NB4 (cell line): ENCODE measurements around the gene KRTAP5-2.
"Not testable (repeated sequence)": the region's sequence is repeated elsewhere in the genome, so short reads cannot be mapped to it uniquely, and the experiment has no call there.

ENCODE experiments used
- DNase-seq: peaks from one replicate; pipeline ENCODE4 v3.0.0; 2010; ENCODE audit warnings: low read depth
- H3K4me3 ChIP-seq: one replicate; pipeline ENCODE4 v1.5.1; 2011; ENCODE audit warnings: mild to moderate bottlenecking, low read depth, low read length, moderate library complexity
- MYC ChIP-seq: IDR thresholded peaks from 2 replicates; pipeline ENCODE4 v1.6.1; 2011; ENCODE audit warnings: low read depth, low read length
- POLR2A ChIP-seq: IDR thresholded peaks from 2 replicates; pipeline ENCODE4 v1.6.1; 2011; ENCODE audit warnings: mild to moderate bottlenecking; ENCODE audit not compliant: insufficient read length; ENCODE audit errors: extremely low read depth
- TF ChIP-seq, protein P1 (sequence below): IDR thresholded peaks from 2 replicates; pipeline ENCODE4 v1.6.1; 2011; ENCODE audit warnings: low read depth, low read length
- TF ChIP-seq, protein P2 (sequence below): IDR thresholded peaks from one replicate; pipeline ENCODE4 v1.5.1; 2012; ENCODE audit warnings: low read depth, low read length

The KRTAP5-2 gene

DNA sequence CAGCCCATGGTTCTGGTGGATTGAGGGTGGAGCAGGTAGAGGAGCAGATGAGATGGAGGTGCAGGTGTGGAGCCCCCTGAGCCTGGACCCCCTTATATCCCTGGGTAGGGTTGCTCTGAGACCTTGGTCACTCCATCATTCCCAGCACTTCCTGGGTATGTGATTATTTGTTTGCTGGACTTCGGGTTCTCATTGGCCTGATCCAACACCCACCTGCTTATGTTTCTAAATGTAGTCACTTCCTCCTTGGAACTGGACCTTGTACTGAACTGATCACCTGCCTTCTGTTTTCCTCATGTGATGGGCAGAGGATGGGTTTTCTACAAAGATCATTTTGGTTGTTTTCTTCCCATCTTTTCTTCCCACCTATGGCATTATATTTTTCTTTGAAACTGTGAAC is 24.0 kb upstream of the KRTAP5-2 start, which contains the start of gene KRTAP5-4:
Gene KRTAP5-4 (minus strand): TSS at position 53 of the 400 bp plus-strand sequence. CDS start 45 bp downstream, at position 8.
- DNase-seq = no peak
- TF ChIP-seq, protein P1, sequence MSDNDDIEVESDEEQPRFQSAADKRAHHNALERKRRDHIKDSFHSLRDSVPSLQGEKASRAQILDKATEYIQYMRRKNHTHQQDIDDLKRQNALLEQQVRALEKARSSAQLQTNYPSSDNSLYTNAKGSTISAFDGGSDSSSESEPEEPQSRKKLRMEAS = no peak
- no peak for TF ChIP-seq POLR2A
- no peak for TF ChIP-seq MYC
- TF ChIP-seq, protein P2, sequence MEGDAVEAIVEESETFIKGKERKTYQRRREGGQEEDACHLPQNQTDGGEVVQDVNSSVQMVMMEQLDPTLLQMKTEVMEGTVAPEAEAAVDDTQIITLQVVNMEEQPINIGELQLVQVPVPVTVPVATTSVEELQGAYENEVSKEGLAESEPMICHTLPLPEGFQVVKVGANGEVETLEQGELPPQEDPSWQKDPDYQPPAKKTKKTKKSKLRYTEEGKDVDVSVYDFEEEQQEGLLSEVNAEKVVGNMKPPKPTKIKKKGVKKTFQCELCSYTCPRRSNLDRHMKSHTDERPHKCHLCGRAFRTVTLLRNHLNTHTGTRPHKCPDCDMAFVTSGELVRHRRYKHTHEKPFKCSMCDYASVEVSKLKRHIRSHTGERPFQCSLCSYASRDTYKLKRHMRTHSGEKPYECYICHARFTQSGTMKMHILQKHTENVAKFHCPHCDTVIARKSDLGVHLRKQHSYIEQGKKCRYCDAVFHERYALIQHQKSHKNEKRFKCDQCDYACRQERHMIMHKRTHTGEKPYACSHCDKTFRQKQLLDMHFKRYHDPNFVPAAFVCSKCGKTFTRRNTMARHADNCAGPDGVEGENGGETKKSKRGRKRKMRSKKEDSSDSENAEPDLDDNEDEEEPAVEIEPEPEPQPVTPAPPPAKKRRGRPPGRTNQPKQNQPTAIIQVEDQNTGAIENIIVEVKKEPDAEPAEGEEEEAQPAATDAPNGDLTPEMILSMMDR = no peak
- H3K4me3 ChIP-seq = no peak within 1 kb of the TSS

DNA sequence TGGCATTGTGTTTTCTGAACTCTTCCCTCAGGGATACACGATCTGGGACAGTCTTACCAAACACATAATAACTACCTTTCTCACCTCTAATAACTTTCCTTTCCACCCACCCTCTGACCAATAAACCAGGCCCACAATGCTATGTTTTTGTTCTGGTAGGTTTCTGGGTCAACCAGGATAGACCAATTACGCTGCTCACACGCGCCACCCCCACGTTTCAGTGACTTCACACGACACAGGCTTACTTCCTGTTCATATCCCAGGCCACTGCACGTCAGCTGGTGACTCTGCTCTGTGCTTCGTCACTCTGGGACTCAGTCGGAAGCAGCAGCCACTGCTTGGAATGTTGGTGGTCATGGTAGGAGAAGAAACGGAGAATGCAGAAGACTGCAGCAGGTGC is 21.4 kb upstream of the KRTAP5-2 start:
- TF ChIP-seq MYC (no peak), POLR2A (no peak)
- TF ChIP-seq, protein P2 = no peak
- TF ChIP-seq, protein P1 = no peak
- no peak overlapping the region for H3K4me3 ChIP-seq
- DNase-seq = peak; percentile 19

DNA sequence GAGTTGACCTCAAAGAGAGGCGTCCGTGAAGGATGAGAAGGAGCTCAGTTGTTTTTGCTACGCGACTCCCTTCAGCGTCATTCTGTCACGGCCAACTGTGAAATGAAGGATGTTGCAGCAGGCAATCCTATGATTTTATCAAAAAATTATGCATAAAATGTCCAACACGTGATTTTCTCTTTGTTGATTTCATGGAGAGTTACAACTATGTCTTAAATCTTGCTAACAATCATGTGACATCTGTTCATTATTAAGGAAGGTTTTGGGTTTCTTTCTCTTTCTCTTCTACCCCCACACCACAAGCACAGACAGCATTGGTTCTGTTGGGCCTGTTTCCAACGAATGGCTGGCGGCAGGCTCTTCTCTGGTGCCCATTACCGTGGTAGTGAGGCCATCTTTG is 20.1 kb upstream of the KRTAP5-2 start:
- TF ChIP-seq, protein P2 = no peak
- TF ChIP-seq MYC (no peak), POLR2A (no peak)
- TF ChIP-seq, protein P1 = no peak
- no peak for DNase-seq
- no peak overlapping the region for H3K4me3 ChIP-seq

DNA sequence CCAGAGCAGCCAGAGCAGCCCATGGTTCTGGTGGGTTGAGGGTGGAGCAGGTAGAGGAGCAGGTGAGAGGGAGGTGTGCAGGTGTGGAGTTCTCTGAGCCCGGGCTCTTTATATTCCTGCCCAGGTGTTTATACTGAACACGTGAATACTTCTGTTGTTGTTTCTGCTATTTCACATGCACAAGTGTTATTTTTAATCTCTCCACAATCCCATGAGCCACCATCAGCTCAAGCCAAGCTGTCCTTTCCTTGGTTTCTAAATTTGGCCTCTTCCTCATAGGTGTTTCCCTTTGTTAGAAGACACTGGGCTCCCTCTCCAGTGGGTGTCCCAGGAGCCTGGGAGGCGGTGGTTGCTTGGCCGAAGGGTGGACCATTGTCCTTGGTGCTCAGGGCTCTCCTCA is 10.3 kb upstream of the KRTAP5-2 start, which contains the start of gene KRTAP5-3:
Gene KRTAP5-3 (minus strand): TSS at position 101 of the 400 bp plus-strand sequence. CDS start 78 bp downstream, at position 23.
- no peak for TF ChIP-seq MYC
- TF ChIP-seq, protein P2 = no peak
- TF ChIP-seq, protein P1 = no peak
- TF ChIP-seq POLR2A = no peak
- no peak for DNase-seq
- H3K4me3 ChIP-seq = no peak within 1 kb of the TSS

DNA sequence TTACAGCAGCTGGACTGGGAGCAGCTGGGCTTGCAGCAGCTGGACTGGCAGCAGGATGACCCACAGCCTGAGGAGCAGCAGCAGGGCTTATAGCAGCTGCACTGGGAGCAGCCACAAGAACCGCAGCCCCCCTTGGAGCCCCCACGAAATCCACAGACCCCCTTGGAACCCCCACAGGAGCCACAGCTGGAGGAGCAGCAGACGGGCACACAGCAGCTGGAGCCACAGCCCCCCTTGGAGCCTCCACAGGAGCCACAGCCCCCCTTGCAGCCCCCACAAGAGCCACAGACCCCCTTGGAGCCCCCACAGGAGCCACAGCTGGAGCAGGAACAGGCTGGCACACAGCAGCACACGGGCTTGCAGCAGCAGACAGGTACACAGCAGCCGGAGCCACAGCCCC is 9.8 kb upstream of the KRTAP5-2 start:
- not testable (repeated sequence) for H3K4me3 ChIP-seq

DNA sequence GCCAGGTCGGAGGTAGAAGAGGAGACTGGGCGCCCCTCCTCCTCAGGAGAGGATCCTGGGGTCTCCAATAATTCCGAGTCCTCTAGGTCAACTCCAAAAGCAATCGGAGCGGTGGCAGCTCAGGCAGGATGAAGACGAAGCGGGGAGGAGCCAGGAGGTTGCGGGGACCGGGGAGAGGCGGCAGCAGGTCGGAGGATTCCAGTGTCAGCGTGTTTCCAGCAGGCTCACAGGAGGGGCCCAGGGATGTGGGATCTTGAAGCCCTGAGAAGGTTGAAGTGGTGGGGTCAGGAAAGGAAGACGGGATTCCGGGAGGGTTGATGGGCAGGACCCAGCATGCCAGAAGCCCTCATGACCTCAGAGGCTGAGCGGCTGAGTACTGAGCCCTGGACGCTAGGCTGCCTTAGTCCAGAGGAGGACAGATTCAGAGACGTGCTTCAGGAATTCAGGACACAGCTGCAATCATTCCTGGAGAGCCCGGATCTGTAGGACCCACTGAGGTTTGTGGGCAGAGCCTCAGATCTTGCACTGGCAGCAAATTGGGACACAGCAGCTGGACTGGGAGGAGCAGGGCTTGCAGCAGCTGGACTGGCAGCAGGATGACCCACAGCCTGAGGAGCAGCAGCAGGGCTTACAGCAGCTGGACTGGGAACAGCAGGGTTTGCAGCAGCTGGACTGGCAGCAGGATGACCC is 9.2 kb upstream of the KRTAP5-2 start:
- H3K4me3 ChIP-seq, DNase-seq: not testable (repeated sequence)

More for the DNA sequence above, 9.8 kb upstream of the KRTAP5-2 start:
- DNase-seq = not testable (repeated sequence)

DNA sequence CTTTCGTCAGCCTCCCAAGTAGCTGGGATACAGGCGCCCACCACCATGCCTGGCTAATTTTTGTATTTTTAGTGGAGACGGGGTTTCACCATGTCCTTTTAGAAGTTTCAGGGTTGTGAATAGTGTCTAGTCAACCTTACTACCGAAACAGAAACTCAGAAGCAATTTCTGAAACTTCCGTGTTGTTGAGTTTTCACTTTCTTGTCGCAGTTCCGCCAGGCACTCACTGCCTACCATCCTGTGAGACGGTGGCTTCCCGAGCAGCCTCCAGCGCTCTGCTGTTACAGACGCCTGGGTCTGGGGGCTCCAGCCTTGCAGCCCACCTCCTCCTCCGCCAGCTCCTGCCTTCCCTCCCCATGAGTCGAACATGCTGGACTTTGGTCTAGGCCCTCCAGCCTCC is 7.8 kb upstream of the KRTAP5-2 start:
- not testable (repeated sequence) for DNase-seq

More for the DNA sequence above, 7.8 kb upstream of the KRTAP5-2 start:
- H3K4me3 ChIP-seq = not testable (repeated sequence)
